HG03066 (cell line): ENCODE measurements around the gene MAST4.
"Not testable (repeated sequence)": the region's sequence is repeated elsewhere in the genome, so short reads cannot be mapped to it uniquely, and the experiment has no call there.

ENCODE experiments used
- ATAC-seq: cut with Tn5 transposase; IDR thresholded peaks from one replicate; pipeline ENCODE4 v1.9.1; 2021; ENCODE audit warnings: low read depth; ENCODE audit not compliant: unreplicated experiment

MAST4 gene

DNA sequence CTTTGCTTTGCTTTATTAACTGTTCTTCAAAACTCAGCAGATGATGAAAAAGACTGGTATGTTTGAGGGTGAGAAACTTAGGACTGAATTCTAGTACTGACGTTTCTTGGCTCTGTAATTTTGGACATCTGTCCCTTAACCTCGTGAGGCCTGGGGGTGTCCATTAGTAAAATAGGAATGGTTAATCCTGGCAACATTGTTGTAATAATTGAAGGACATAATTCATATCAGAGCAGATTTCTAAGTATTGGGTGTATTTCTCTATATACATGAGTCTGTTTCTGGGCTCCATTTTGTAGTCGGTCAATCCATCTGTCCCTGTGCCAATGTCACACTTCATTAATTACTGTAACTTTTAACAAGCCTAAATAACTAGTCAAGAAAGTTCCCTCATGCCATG is 206.7 kb downstream of the MAST4 start:
- ATAC-seq, result no peak

DNA sequence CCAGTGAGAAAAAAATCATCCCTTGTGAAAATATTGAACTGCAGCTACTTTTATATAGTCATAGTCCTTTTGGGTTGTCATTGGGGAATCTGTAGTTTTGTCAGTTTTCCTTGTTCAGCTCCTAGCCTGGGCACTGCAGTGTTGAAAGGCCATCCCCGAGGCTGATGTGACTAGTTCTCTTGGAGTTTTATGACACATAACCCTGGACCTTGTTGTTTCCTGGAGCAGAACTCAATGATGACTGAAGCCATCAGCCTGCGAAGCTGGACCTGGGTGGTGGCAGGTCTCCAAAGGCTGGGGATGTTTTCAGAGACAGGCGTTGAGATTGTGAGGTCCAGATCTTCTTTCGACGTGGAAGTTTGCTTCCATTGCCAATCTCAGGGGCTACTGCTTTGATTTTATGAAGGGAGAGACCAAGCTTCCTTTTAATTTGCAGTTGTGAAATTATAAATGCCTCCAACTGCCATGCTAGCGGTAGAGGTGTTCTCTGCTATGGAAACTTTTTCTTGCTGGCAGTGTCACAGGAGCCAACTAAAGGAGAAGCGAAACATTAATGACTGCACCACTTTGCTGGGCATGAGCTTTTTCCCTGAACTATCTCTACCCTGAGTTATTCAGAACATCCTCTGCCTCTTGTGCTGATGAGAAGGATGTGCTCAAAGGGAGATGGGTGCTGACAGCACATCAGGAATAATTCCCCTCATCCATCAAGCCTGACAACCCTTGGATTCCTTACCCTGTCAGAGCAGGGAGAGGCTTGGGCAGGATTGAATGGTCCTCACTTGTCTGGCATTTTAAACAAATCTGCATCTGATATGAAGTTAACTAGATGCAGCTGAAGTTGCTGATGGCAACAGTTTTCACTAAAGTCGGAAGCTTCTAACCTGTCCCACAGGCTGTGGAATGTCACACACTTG is 209.6 kb downstream of the MAST4 start:
- ATAC-seq, result no peak

DNA sequence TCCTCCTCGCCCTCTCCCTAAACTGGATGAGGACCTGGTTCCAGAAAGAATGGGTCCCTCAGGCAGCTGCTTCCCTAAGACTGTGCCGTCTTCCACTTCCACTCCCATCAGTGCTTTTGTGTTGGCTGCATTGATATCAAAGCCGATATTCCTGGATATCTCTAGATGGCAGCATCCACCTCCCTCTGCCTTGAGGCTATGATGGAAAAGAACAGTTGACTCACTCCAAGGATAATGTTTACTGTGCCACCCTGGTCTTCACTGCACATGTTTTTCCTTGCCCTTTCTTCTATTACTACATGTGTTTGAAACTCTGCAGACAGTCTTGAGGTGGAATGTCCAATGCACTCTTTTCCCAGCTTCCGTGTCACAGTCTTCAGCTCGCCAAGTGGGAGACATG is 211.6 kb downstream of the MAST4 start:
- no peak for ATAC-seq

GRCh38 chr5:66808663-66809062 is 212.5 kb downstream of the MAST4 start:
- no peak for ATAC-seq

- ATAC-seq, result no peak
Measured at GRCh38 chr5:66810151-66810550, 214.0 kb downstream of the MAST4 start.

DNA sequence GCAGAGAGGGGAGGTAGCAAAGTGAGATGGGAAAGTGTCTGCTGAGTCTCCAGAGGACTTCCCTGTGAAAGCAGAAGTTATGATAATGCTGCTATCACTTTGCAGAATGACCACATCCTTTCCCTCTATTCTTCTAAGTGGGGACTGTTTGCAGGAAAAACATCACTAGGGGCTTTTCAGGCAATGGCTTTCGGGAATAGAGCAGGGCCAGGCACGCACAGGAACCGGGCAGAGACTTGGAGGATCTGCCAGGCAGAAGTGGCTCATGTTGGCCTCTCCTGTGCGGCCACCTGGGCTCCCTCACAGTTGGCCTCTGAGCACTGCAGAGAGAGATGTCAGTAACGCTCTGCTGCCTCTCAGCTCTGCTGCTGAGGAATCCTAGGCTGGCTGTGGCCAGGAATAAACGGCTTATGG is 214.7 kb downstream of the MAST4 start:
- ATAC-seq, result no peak

- ATAC-seq, result no peak
Measured at GRCh38 chr5:66812291-66812690, 216.1 kb downstream of the MAST4 start.

GRCh38 chr5:66813306-66813705 is 217.1 kb downstream of the MAST4 start:
- ATAC-seq, result no peak

GRCh38 chr5:66814146-66814991 is 218.2 kb downstream of the MAST4 start:
- ATAC-seq, result no peak

DNA sequence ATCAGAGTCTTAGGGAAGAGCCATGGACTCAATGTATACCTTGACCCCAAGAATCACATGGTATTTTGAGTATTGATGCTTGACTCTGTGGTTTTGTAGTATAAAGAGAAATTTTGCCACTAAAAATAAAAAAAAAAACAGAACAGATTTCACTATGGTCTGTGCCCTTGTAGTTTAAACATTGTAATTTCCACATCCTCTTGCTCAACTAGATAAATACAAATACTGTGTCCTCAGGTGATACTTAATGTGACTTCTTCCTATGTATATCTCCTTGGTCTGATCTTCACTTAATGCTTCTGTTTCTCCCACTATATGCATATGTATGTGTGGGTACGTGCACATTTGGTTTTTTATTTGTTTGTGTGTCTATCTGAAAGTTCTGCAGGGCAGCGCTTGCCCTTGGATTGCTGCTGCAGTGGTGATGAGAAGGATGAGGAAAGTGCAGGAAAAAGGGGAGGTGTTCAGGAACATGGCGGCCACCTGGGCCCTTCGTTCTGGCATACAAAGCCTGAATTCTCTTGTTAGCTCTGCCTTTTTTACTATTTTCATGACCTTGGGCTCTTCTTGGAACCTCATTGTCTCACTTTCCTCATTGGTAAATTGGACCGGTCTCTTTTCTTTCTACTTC is 222.2 kb downstream of the MAST4 start:
- ATAC-seq, result no peak

GRCh38 chr5:66818935-66819328 is 222.7 kb downstream of the MAST4 start:
- no peak for ATAC-seq

DNA sequence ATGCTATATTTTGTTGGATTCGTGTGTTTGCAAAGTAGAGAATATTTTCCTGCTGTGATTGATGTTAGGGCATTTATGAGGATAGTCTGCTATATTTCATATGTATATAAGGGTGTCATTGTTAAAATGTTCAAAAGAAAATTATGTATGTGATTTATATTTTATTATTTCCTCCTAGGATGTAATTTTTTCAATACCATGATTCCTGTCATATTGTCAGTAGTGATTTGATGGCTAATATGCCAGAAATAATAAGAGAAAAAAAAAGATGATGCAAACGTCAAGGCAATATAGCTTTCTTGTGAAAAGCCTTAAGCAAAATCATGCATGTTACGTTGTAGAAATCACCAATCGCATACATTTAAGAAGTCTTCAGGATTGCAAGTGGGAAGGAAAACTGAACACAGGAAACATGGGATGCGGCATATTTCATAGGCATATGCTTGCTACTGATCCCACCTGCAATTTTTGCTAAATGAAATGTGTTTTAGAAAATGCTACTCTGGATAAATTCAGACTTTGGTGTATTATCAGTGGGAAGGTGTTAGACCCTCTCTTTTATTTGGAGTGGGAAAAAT is 224.5 kb downstream of the MAST4 start:
- ATAC-seq, result no peak

- no peak for ATAC-seq
Measured at GRCh38 chr5:66821688-66822429, 225.7 kb downstream of the MAST4 start.

DNA sequence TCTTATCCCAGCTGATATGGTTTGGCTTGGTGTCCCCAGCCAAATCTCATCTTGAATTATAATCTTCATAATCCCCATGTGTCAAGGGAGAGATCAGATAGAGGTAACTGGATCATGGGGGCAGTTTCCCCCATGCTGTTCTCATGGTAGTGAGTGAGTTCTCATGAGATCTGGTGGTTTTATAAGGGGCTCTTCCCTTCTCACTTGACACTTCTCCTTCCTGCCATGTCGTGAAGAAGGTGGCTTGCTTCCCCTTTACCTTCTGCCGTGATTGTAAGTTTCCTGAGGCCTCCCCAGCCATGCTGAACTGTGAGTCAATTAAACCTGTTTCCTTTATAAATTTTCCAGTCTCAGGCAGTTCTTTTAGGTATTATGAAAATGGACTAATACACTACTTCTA is 226.7 kb downstream of the MAST4 start:
- ATAC-seq, result not testable (repeated sequence)

DNA sequence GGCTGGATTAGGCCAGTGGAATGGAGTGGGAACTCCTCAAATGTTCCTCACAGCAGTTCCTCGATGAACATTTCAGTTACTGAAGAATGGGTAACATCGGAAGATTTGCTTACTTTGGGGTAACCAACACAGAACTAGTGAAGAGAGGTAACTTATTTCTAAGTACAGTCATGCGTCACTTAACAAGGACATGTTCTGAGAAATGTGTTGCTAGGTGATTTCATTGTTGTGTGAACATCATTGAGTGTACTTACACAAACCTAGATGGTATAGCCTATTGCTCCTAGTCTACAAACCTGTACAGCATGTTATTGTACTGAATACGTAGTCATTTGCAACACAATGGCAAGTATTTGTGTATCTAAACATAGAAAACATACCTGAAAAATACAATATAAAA is 228.3 kb downstream of the MAST4 start:
- no peak for ATAC-seq

DNA sequence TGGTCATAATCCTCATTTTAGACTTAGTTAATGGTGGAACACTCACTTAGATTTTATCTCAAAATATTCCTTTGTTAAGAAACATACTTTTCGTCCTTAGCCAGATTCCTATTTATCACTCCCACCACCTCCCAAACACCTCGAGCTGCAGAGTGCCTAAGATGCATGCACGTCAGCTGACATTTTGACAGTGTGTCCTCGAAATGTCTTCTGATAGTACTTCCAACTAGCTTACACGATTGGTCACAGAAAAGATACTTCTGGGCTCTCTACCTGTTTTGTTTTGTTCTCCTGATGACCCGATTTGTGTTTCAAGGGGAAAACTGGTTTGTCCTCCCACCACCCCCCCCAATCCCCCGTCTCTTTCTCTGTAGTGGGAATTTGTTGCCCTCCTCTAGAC is 230.1 kb downstream of the MAST4 start:
- ATAC-seq, result no peak

GRCh38 chr5:66826696-66827095 is 230.5 kb downstream of the MAST4 start:
- ATAC-seq, result no peak

DNA sequence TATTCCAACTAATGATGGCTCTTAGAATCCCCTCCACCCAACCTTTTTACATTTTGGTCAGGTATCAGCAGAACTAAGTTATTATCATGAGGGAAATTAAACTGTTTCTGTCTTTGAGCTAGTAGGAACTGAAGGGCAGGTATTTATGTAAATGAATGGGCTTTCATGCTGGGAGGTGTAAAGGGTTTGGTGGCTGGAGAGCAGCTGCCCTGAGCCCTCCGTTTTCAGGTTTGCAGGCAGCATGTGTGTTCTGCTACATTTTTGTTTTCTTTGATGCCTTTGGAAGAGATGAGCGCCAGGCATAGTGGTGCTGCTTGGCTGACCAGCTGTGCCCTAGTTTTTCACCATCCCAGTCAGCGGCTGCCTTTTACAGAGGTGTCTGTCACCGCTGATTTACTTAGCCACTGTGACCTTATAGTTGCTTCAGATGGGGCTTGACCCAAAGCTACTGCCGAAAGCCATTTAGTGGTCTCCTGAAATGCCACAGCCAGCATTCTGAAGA is 231.9 kb downstream of the MAST4 start:
- ATAC-seq, result no peak

DNA sequence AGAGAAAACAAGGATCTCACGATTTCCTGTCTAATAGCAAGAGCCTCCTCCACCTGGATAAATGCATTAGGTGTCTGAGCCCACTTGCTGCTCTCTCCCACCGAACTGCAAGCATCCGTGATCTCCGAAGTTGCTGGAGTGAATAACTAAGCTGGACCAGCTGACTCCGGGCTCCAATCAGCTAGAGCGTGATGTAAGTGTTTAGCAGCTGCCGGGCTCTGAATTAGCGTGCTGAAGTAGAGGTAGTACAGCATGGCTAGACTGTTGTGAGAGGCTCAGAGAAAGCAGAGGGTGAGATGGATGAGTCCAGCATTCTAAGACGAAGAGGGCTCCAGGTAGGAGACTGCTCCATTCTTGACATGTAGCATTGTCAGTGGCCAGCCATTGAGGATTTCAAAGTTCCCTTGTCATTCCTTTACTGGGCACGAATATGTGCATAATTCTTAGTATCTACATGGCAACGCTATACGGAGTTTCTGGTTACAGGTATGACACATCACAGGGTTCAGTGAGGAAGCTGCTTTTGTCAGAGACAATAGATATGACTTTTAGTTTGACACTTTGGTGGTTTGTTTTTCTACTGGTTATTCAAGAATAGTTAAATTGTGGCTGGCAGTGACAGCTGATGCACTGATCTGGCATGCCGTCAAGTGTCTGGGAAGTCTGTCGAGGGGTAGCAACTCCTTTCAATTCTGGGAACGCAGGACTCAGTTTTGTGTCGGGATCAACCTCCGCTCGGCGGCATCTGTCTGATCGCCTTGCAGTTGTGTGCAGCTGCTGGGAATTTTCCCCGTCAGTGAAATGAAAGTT is 232.6 kb downstream of the MAST4 start:
- ATAC-seq, result no peak
